ENCODE measurements around the gene GPR171.

DNA sequence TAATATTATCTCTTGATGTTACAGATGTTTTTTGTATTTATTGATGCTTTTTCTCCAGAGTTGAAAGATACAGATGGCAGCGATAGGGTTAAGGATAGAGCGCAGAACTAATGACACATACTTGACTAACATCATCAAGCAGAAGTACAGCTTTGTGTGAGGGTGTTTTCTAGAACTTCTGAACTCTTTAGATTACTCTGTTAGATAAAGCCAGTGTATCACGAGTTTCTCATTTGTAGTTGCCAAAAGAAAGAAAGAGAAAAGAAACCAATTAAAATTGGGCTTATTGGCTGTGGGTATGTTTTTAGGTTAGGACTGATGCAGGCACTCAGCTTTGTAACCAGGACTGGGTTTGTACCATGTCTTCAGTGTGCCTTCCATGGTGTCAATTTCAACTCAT, 6.6 kb upstream of the GPR171 start:
- TF ChIP-seq, protein P1, sequence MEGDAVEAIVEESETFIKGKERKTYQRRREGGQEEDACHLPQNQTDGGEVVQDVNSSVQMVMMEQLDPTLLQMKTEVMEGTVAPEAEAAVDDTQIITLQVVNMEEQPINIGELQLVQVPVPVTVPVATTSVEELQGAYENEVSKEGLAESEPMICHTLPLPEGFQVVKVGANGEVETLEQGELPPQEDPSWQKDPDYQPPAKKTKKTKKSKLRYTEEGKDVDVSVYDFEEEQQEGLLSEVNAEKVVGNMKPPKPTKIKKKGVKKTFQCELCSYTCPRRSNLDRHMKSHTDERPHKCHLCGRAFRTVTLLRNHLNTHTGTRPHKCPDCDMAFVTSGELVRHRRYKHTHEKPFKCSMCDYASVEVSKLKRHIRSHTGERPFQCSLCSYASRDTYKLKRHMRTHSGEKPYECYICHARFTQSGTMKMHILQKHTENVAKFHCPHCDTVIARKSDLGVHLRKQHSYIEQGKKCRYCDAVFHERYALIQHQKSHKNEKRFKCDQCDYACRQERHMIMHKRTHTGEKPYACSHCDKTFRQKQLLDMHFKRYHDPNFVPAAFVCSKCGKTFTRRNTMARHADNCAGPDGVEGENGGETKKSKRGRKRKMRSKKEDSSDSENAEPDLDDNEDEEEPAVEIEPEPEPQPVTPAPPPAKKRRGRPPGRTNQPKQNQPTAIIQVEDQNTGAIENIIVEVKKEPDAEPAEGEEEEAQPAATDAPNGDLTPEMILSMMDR (IDR thresholded peaks at IDR 0.05; ENCODE audit: insufficient read depth, low read depth, low read length) = no peak
- TF ChIP-seq EZH2 (IDR thresholded peaks at IDR 0.05; ENCODE audit: insufficient read depth, low read length) = no peak

Measured in astrocyte (in vitro differentiated cells and primary cell).